Fibroblast of lung (primary cell): ENCODE measurements around the gene NCKAP5. TPM values are rescaled to one million over a fixed set of nuclear protein-coding genes. Genes with fewer than 3 reads are reported as not detected.

Source experiments
- DNase-seq, 2 donors: peaks; one replicate each; pipeline versions ENCODE4 v3.0.0 to v3.0.0-alpha.2; 2010; ENCODE audit warnings: low read depth in 2 of 2
- H2AFZ ChIP-seq: 2 replicates; pipeline ENCODE4 v1.5.1; 2012; ENCODE audit warnings: low read length, control low read depth, inconsistent platforms
- H3K27ac ChIP-seq: 2 replicates; pipeline ENCODE4 v1.5.1; 2011; ENCODE audit warnings: low read length, control low read depth; ENCODE audit not compliant: insufficient read depth
- H3K27me3 ChIP-seq: 2 replicates; pipeline ENCODE4 v1.5.1; 2011; ENCODE audit warnings: mild to moderate bottlenecking, low read length; ENCODE audit not compliant: control insufficient read depth, insufficient read depth
- H3K36me3 ChIP-seq: 2 replicates; pipeline ENCODE4 v1.5.1; 2011; ENCODE audit warnings: low read length; ENCODE audit not compliant: control insufficient read depth, insufficient read depth
- H3K4me1 ChIP-seq: 2 replicates; pipeline ENCODE4 v1.5.1; 2011; ENCODE audit warnings: low read length; ENCODE audit not compliant: control insufficient read depth, insufficient read depth; ENCODE audit errors: extremely low read depth
- H3K4me2 ChIP-seq: 2 replicates; pipeline ENCODE4 v1.5.1; 2011; ENCODE audit warnings: low read length, control low read depth; ENCODE audit not compliant: insufficient read depth; ENCODE audit errors: extremely low read depth
- H3K4me3 ChIP-seq, 4 experiments: fragments of 200-600 bp in 1 of 4; sonication (generic) in 1 of 4; replicated peaks in 1 of 4; 2 replicates each; pipeline ENCODE4 v1.5.1; 2011 to 2016; ENCODE audit warnings: low read length in 4 of 4, low read depth in 3 of 4, mild to moderate bottlenecking in 3 of 4, control low read depth in 2 of 4, inconsistent platforms in 1 of 4, mixed read lengths in 1 of 4; ENCODE audit not compliant: insufficient read depth in 1 of 4; ENCODE audit errors: control extremely low read depth in 1 of 4
- H3K79me2 ChIP-seq: 2 replicates; pipeline ENCODE4 v1.5.1; 2012; ENCODE audit warnings: mild to moderate bottlenecking, low read length, inconsistent platforms; ENCODE audit not compliant: control insufficient read depth, insufficient read depth
- H3K9ac ChIP-seq: 2 replicates; pipeline ENCODE4 v1.5.1; 2011; ENCODE audit warnings: mild to moderate bottlenecking, low read length, control low read depth; ENCODE audit not compliant: insufficient read depth
- H3K9me3 ChIP-seq: 2 replicates; pipeline ENCODE4 v1.5.1; 2012; ENCODE audit warnings: low read depth, low read length; ENCODE audit not compliant: control insufficient read depth, insufficient read depth
- H4K20me1 ChIP-seq: 2 replicates; pipeline ENCODE4 v1.5.1; 2011; ENCODE audit warnings: low read length; ENCODE audit not compliant: control insufficient read depth, insufficient read depth; ENCODE audit errors: extremely low read depth
- CTCF ChIP-seq, 2 donors: IDR thresholded peaks in 1 of 2; conservative IDR thresholded peaks in 1 of 2; 1 replicate in 1 of 2; 2 replicates in 1 of 2; pipeline ENCODE4 v1.5.1; 2011 to 2012; ENCODE audit warnings: low read length in 2 of 2, control low read depth in 1 of 2, inconsistent platforms in 1 of 2, low read depth in 1 of 2, mild to moderate bottlenecking in 1 of 2
- EZH2 ChIP-seq: IDR thresholded peaks from 2 replicates; pipeline ENCODE4 v1.5.1; 2012; ENCODE audit warnings: low read length, control low read depth, mild to moderate bottlenecking; ENCODE audit errors: missing control alignments
- polyA plus RNA-seq, 2 donors: library from polyadenylated mRNA; depleted of rRNA in 1 of 2; stranded (reverse) in 1 of 2; unstranded in 1 of 2; fragments of >200 nt; gene quantifications; 2 replicates each; pipeline ENCODE4 v1.2.1, GENCODE V29; 2011 to 2012; ENCODE audit warnings: missing spikeins in 1 of 2
- total RNA-seq: library from RNA; depleted of rRNA; stranded (reverse); fragments of >200 nt; gene quantifications from 2 replicates; pipeline ENCODE4 v1.2.1, GENCODE V29; 2014

NCKAP5 gene
- total and polyA plus RNA-seq, 2 donors (not counting 1 experiment from before 2014, with no cell fraction given), result 2.6 to 6.2 TPM

- H3K4me1 ChIP-seq, result no peaks in the 10 kb centered on the region
- H3K27ac ChIP-seq, result no peak overlapping the region
- TF ChIP-seq EZH2 (no peak), CTCF (conservative IDR thresholded peaks at IDR 0.05 in 1 of 2, IDR thresholded peaks at IDR 0.05 in 1 of 2; ENCODE audit: low read depth in 1 of 2, low read length in 2 of 2) (no peak)
- H3K27me3 ChIP-seq, result no peaks in the 10 kb centered on the region
- no peak overlapping the region for H3K4me3 ChIP-seq
- H4K20me1 ChIP-seq, result no peaks in the 10 kb centered on the region
- no peak overlapping the region for H2AFZ ChIP-seq
- no peak overlapping the region for H3K9ac ChIP-seq
- peak in 1 of 2 donors; percentile 72 for DNase-seq
- H3K4me2 ChIP-seq, result no peak overlapping the region
- H3K9me3 ChIP-seq, result no peaks in the 10 kb centered on the region
- H3K79me2 ChIP-seq, result no peaks in the 10 kb centered on the region
- no peaks in the 10 kb centered on the region for H3K36me3 ChIP-seq
Observed at GRCh38 chr2:132909427-132909826, 658.8 kb downstream of the NCKAP5 start.

GRCh38 chr2:132904142-132904842 lies 664.0 kb downstream of the NCKAP5 start:
- no peaks in the 10 kb centered on the region for H3K79me2 ChIP-seq
- no peak overlapping the region for H3K27ac ChIP-seq
- DNase-seq, result no peak
- H3K4me1 ChIP-seq, result no peaks in the 10 kb centered on the region
- H3K9ac ChIP-seq, result no peak overlapping the region
- H3K4me2 ChIP-seq, result no peak overlapping the region
- no peaks in the 10 kb centered on the region for H3K27me3 ChIP-seq
- no peaks in the 10 kb centered on the region for H3K36me3 ChIP-seq
- H3K9me3 ChIP-seq, result no peaks in the 10 kb centered on the region
- no peaks in the 10 kb centered on the region for H4K20me1 ChIP-seq
- H2AFZ ChIP-seq, result no peak overlapping the region
- no peak overlapping the region for H3K4me3 ChIP-seq
- TF ChIP-seq EZH2, result no peak
- TF ChIP-seq CTCF (conservative IDR thresholded peaks at IDR 0.05 in 1 of 2, IDR thresholded peaks at IDR 0.05 in 1 of 2; ENCODE audit: low read depth in 1 of 2, low read length in 2 of 2), result no peak

DNA sequence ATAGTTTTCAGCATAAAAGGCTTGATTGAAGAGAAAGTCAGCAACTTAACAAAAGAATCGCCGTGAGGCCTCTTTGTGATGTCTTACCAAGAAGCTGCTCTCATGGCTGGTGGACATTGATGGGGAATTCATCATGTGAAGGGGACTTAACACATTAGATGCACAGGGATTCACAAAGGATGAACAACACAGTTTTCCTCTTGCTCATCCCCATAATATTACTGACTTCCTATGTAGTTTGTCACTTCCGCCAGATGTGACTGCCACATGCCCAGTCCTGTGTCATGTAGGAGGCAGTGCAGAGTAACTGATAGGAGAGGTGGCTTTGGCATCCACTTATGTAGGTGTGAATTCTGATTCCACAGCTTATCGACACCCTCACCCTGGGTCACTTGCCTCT lies 665.6 kb downstream of the NCKAP5 start:
- no peaks in the 10 kb centered on the region for H3K4me1 ChIP-seq
- H3K9me3 ChIP-seq, result no peaks in the 10 kb centered on the region
- H3K79me2 ChIP-seq, result no peaks in the 10 kb centered on the region
- H3K27me3 ChIP-seq, result no peaks in the 10 kb centered on the region
- no peak overlapping the region for H2AFZ ChIP-seq
- H3K36me3 ChIP-seq, result no peaks in the 10 kb centered on the region
- H3K9ac ChIP-seq, result no peak overlapping the region
- H4K20me1 ChIP-seq, result no peaks in the 10 kb centered on the region
- no peak overlapping the region for H3K4me2 ChIP-seq
- TF ChIP-seq EZH2 (no peak), CTCF (conservative IDR thresholded peaks at IDR 0.05 in 1 of 2, IDR thresholded peaks at IDR 0.05 in 1 of 2; ENCODE audit: low read depth in 1 of 2, low read length in 2 of 2) (no peak)
- no peak overlapping the region for H3K4me3 ChIP-seq
- no peak for DNase-seq
- H3K27ac ChIP-seq, result no peak overlapping the region
